Stimulated activated CD4-positive, alpha-beta T cell treated with anti-CD3 and anti-CD28 coated beads, Interleukin-2, amount 100 ng/mL, for 48 hours (primary cell): ENCODE data around the gene NUTM2F.
"Not testable (repeated sequence)": the region's sequence is repeated elsewhere in the genome, so short reads cannot be mapped to it uniquely, and the experiment has no call there.

Experiments
- DNase-seq, 2 donors: peaks; one replicate each; pipeline ENCODE4 v3.0.0-alpha.2; 2020

The NUTM2F gene

GRCh38 chr9:94315034-94315984 is 13.1 kb downstream of the NUTM2F start:
- DNase-seq = not testable (repeated sequence)

GRCh38 chr9:94303321-94303720 is 25.1 kb downstream of the NUTM2F start:
- no peak for DNase-seq

- no peak for DNase-seq
Observed at GRCh38 chr9:94302426-94302825, 26.0 kb downstream of the NUTM2F start.

- no peak for DNase-seq
Observed at GRCh38 chr9:94301583-94301982, 26.9 kb downstream of the NUTM2F start.

GRCh38 chr9:94300470-94301301 is 27.8 kb downstream of the NUTM2F start:
- no peak for DNase-seq

- DNase-seq = no peak
Observed at GRCh38 chr9:94298949-94299599, 29.4 kb downstream of the NUTM2F start.

- no peak for DNase-seq
Observed at GRCh38 chr9:94289691-94290090, 38.8 kb downstream of the NUTM2F start.

GRCh38 chr9:94287877-94288513 is 40.4 kb downstream of the NUTM2F start:
- DNase-seq = no peak

GRCh38 chr9:94286116-94286515 is 42.3 kb downstream of the NUTM2F start:
- no peak for DNase-seq

GRCh38 chr9:94281101-94281500 is 47.3 kb downstream of the NUTM2F start:
- DNase-seq = no peak

GRCh38 chr9:94280409-94280989 is 47.9 kb downstream of the NUTM2F start:
- DNase-seq = no peak

- DNase-seq = no peak
Observed at GRCh38 chr9:94277885-94278536, 50.4 kb downstream of the NUTM2F start.

GRCh38 chr9:94277029-94277428 is 51.4 kb downstream of the NUTM2F start:
- not testable (repeated sequence) for DNase-seq

GRCh38 chr9:94270009-94270408 is 58.4 kb downstream of the NUTM2F start:
- no peak for DNase-seq

- no peak for DNase-seq
Observed at GRCh38 chr9:94269264-94269663, 59.2 kb downstream of the NUTM2F start.
